Brain microvascular endothelial cell (primary cell): Measurements from ENCODE around the gene TLCD2.
A peak's percentile ranks its signal among the peaks of the same experiment; 100 is the strongest.

Source experiments
- DNase-seq: peaks from one replicate; pipeline ENCODE4 v3.0.0-alpha.2; 2020
- H3K27ac ChIP-seq: fragments of 250-450 bp; sonication (Bioruptor Pico); 2 replicates; pipeline ENCODE4 v1.5.1; 2020; ENCODE audit warnings: mild to moderate bottlenecking, moderate library complexity
- H3K27me3 ChIP-seq: fragments of 250-450 bp; sonication (Bioruptor Pico); replicated peaks from 2 replicates; pipeline ENCODE4 v1.5.1; 2020; ENCODE audit warnings: mild to moderate bottlenecking
- H3K36me3 ChIP-seq: fragments of 250-450 bp; sonication (Bioruptor Pico); replicated peaks from 2 replicates; pipeline ENCODE4 v1.5.1; 2020; ENCODE audit warnings: mild to moderate bottlenecking
- H3K4me3 ChIP-seq: 2 replicates; pipeline ENCODE4 v1.5.1; 2011; ENCODE audit warnings: low read depth, mild to moderate bottlenecking, control low read depth, low read length, moderate library complexity
- in situ Hi-C: cut with HindIII; loops from 2 replicates; pipeline ENCODE4 v1.10.0; 2017; ENCODE audit warnings: low sequenced_read_pairs, low pct_ligation_motif_present
- TF ChIP-seq, protein P1 (sequence below): IDR thresholded peaks from 2 replicates; pipeline ENCODE4 v1.5.1; 2011; ENCODE audit warnings: low read depth, mild to moderate bottlenecking, moderate library complexity, low read length, control low read depth, inconsistent platforms; ENCODE audit errors: missing control alignments

TLCD2 gene, protein sequence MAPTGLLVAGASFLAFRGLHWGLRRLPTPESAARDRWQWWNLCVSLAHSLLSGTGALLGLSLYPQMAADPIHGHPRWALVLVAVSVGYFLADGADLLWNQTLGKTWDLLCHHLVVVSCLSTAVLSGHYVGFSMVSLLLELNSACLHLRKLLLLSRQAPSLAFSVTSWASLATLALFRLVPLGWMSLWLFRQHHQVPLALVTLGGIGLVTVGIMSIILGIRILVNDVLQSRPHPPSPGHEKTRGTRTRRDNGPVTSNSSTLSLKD

GRCh38 chr17:1709971-1710806 is at the start of gene TLCD2:
TLCD2 (minus strand) TSS chr17:1710377; CDS start chr17:1710242, 135 bp downstream.
- Histone ChIP-seq H3K36me3 (peaks cover 40% of the 10 kb centered on the region), H3K27me3 (no peaks in the 10 kb centered on the region), H3K4me3 (peak within 1 kb of the TSS; percentile 55), H3K27ac (no peak within 1 kb of the TSS)
- in situ Hi-C loops: loop anchor here (10.0 kb wide), 1 partner anchor 75 kb away; no protein-coding TSS in a partner anchor
- TF ChIP-seq, protein P1, sequence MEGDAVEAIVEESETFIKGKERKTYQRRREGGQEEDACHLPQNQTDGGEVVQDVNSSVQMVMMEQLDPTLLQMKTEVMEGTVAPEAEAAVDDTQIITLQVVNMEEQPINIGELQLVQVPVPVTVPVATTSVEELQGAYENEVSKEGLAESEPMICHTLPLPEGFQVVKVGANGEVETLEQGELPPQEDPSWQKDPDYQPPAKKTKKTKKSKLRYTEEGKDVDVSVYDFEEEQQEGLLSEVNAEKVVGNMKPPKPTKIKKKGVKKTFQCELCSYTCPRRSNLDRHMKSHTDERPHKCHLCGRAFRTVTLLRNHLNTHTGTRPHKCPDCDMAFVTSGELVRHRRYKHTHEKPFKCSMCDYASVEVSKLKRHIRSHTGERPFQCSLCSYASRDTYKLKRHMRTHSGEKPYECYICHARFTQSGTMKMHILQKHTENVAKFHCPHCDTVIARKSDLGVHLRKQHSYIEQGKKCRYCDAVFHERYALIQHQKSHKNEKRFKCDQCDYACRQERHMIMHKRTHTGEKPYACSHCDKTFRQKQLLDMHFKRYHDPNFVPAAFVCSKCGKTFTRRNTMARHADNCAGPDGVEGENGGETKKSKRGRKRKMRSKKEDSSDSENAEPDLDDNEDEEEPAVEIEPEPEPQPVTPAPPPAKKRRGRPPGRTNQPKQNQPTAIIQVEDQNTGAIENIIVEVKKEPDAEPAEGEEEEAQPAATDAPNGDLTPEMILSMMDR: no peak
- peak; percentile 55 for DNase-seq

DNA sequence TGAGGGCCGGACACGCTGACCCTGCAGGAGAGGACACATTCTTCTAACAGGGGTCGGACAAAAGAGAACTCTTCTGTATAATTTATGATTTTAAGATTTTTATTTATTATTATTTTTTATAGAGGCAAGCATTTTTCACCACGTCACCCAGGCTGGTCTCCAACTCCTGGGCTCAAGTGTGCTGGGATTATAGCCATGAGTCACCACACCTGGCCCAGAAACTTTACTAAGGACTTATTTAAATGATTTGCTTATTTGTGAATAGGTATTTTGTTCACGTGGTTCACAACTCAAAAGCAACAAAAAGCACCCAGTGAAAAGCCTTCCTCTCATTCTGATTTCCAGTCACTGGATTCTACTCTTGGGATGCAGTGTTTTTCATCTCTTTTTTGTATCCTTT is 49.4 kb upstream of the TLCD2 start:
- Histone ChIP-seq H3K4me3 (no peak overlapping the region), H3K36me3 (no peaks in the 10 kb centered on the region), H3K27me3 (no peaks in the 10 kb centered on the region), H3K27ac (no peak overlapping the region)
- in situ Hi-C loops: no loop called here
- TF ChIP-seq, protein P1: no peak
- DNase-seq: no peak

GRCh38 chr17:1758807-1759206 is 48.6 kb upstream of the TLCD2 start:
- H3K27ac ChIP-seq: no peak overlapping the region
- H3K36me3 ChIP-seq: no peaks in the 10 kb centered on the region
- TF ChIP-seq, protein P1: no peak
- in situ Hi-C loops: no loop called here
- DNase-seq: no peak
- H3K4me3 ChIP-seq: no peak overlapping the region
- no peaks in the 10 kb centered on the region for H3K27me3 ChIP-seq

GRCh38 chr17:1755827-1756262 is 45.7 kb upstream of the TLCD2 start:
- no peak for DNase-seq
- Histone ChIP-seq H3K4me3 (no peak overlapping the region), H3K36me3 (no peaks in the 10 kb centered on the region), H3K27me3 (no peaks in the 10 kb centered on the region), H3K27ac (no peak overlapping the region)
- in situ Hi-C loops: no loop called here
- TF ChIP-seq, protein P1: no peak

- no peak overlapping the region for H3K27ac ChIP-seq
- no peaks in the 10 kb centered on the region for H3K36me3 ChIP-seq
- no peaks in the 10 kb centered on the region for H3K27me3 ChIP-seq
- TF ChIP-seq, protein P1: no peak
- in situ Hi-C loops: no loop called here
- no peak for DNase-seq
- H3K4me3 ChIP-seq: no peak overlapping the region
These were observed 45.2 kb upstream of the TLCD2 start for GRCh38 chr17:1755252-1755826.
